ENCODE data around the gene PRIM1. TPM values are rescaled to one million over a fixed set of nuclear protein-coding genes. Genes with fewer than 3 reads are reported as not detected.

The PRIM1 gene
- total and polyA plus RNA-seq, 2 of the 4 experiments (the other 2 are of a cell fraction), result 8.6 to 12.0 TPM

DNA sequence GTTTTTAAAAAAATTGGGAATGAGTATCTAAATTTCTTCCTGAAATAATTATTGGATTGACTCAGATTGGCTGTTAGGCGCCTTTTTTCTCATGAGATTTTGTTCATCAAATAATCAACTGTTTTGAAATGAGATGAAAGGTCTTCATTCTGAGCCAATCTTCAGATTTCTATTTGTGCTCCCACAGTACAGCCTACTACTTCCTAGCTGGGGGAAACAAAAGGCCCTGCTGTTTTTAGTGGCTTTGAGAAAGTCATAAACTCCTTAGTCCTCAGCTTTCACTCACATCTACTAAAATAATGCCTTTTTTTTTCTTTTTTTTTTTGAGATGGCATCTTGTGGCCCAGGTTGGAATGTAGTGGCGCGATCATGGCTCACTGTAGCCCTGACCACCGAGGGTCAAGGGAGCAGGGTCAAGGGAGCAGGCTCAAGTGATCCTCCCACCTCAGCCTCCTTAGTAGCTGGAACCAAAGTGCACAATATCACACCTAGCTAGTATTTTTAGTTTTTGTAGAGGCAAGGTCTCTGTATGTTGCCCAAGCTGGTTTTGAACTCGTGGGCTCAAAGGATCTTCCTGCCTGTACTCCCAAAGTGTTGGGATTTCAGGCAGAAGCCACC is 42.3 kb downstream of the PRIM1 start:
- DNase-seq (no peak), ATAC-seq (ENCODE audit: low read depth) (no peak)
- no peak overlapping the region for H3K27ac ChIP-seq (ENCODE audit: insufficient read depth, low read length)
- H3K4me1 ChIP-seq (ENCODE audit: control insufficient read depth, insufficient read depth, low read length), result peaks cover 1% of the 10 kb centered on the region; the same call in 1 of the 2 replicates
- H3K36me3 ChIP-seq (ENCODE audit: control insufficient read depth, insufficient read depth, low read length), result peaks cover 28% of the 10 kb centered on the region
- H3K4me2 ChIP-seq (ENCODE audit: low read depth, low read length), result no peak overlapping the region
- dilution Hi-C loops (cut with HindIII; ENCODE audit: low sequenced_read_pairs, unreplicated experiment) (no loop called here), in situ Hi-C loops (cut with MboI; ENCODE audit: low sequenced_read_pairs) (no loop called here), intact Hi-C loops (cut with micrococcal nuclease) (no loop called here)
- H3K4ac ChIP-seq (ENCODE audit: low read depth, low read length), result no peak overlapping the region
- H4K8ac ChIP-seq (ENCODE audit: low read depth in 2 of 2, low read length in 2 of 2), result no peak overlapping the region
- no peak overlapping the region for H2AFZ ChIP-seq (replicated peaks; ENCODE audit: low read length, poor library complexity)
- no peak overlapping the region for H2BK120ac ChIP-seq (ENCODE audit: low read depth, low read length)
- H3K14ac ChIP-seq (replicated peaks; ENCODE audit: low read depth, low read length), result no peak overlapping the region
- H3K9me1 ChIP-seq (ENCODE audit: insufficient read depth, low read length), result peaks cover 6% of the 10 kb centered on the region; the same call in 1 of the 2 replicates
- WGBS, 2 experiments (ENCODE audit: extremely low coverage in 2 of 2, insufficient read length in 1 of 2), result no CpG with 5 or more reads among the region's 5 CpGs
- H3K9me3 ChIP-seq (ENCODE audit: control insufficient read depth, insufficient read depth, low read length), result no peaks in the 10 kb centered on the region
- no peak overlapping the region for H4K91ac ChIP-seq (ENCODE audit: insufficient read depth, low read depth, low read length)
- no peak overlapping the region for H3K23ac ChIP-seq (ENCODE audit: low read depth, low read length)
- H4K20me1 ChIP-seq (ENCODE audit: insufficient read depth, low read length), result peaks cover 14% of the 10 kb centered on the region
- H3K79me1 ChIP-seq (ENCODE audit: low read depth in 1 of 2, low read length in 2 of 2), result peaks cover 8 to 20% of the 10 kb centered on the region in 2 experiments; a peak in 3 of 4 replicates
- no peaks in the 10 kb centered on the region for H3K27me3 ChIP-seq (ENCODE audit: control insufficient read depth, insufficient read depth, low read length)
- H2BK5ac ChIP-seq (ENCODE audit: low read depth, low read length, poor library complexity, severe bottlenecking), result no peak overlapping the region
- BruUV-seq (replicated peaks), result no TSS peak
- no peak overlapping the region for H3K9ac ChIP-seq (ENCODE audit: low read depth, low read length)
- H4K5ac ChIP-seq (ENCODE audit: low read depth, low read length), result no peak overlapping the region
- H2AK9ac ChIP-seq (replicated peaks; ENCODE audit: low read depth, low read length, poor library complexity), result no peak overlapping the region
- no peak overlapping the region for H3K56ac ChIP-seq (ENCODE audit: extremely low read depth, insufficient read depth, low read length)
- H3K18ac ChIP-seq (ENCODE audit: low read depth, low read length), result no peak overlapping the region
- no peak overlapping the region for H3K4me3 ChIP-seq (ENCODE audit: insufficient read depth, low read depth, low read length)
- ChIA-PET POLR2A (ENCODE audit: unreplicated experiment) (interaction anchor here (0.6 kb wide), 1 partner anchor 10 kb away, joined by 4 read pairs; no protein-coding TSS in a partner anchor), CTCF (interaction anchor here (0.7 kb wide), 1 partner anchor 22 kb away, joined by 7 read pairs; no protein-coding TSS in a partner anchor)
- H2AK5ac ChIP-seq (ENCODE audit: low read depth, low read length), result no peak overlapping the region
- TF ChIP-seq BHLHE40 (IDR thresholded peaks at IDR 0.05; ENCODE audit: low read depth, low read length), result no peak
- TF ChIP-seq, protein P1, sequence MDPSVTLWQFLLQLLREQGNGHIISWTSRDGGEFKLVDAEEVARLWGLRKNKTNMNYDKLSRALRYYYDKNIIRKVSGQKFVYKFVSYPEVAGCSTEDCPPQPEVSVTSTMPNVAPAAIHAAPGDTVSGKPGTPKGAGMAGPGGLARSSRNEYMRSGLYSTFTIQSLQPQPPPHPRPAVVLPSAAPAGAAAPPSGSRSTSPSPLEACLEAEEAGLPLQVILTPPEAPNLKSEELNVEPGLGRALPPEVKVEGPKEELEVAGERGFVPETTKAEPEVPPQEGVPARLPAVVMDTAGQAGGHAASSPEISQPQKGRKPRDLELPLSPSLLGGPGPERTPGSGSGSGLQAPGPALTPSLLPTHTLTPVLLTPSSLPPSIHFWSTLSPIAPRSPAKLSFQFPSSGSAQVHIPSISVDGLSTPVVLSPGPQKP (IDR thresholded peaks at IDR 0.05; ENCODE audit: borderline replicate concordance, low read depth, low read length), result no peak
- no peak for TF ChIP-seq SMC3 (IDR thresholded peaks at IDR 0.05; ENCODE audit: low read depth, low read length)
- no peak for TF ChIP-seq MAFK (IDR thresholded peaks at IDR 0.05; ENCODE audit: low read depth, low read length)
- TF ChIP-seq, protein P2, sequence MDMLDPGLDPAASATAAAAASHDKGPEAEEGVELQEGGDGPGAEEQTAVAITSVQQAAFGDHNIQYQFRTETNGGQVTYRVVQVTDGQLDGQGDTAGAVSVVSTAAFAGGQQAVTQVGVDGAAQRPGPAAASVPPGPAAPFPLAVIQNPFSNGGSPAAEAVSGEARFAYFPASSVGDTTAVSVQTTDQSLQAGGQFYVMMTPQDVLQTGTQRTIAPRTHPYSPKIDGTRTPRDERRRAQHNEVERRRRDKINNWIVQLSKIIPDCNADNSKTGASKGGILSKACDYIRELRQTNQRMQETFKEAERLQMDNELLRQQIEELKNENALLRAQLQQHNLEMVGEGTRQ (IDR thresholded peaks at IDR 0.05; ENCODE audit: low read depth, low read length), result no peak
- TF ChIP-seq RFX5 (IDR thresholded peaks at IDR 0.05; ENCODE audit: low read depth, low read length), result no peak
- no peak for TF ChIP-seq RCOR1 (IDR thresholded peaks at IDR 0.05; ENCODE audit: insufficient replicate concordance, low read length)
- TF ChIP-seq CTCF (conservative IDR thresholded peaks at IDR 0.05; ENCODE audit: low read depth, low read length), result no peak
- TF ChIP-seq CHD1 (IDR thresholded peaks at IDR 0.05; ENCODE audit: low read depth, low read length), result no peak
- no peak for TF ChIP-seq RAD21 (IDR thresholded peaks at IDR 0.05; ENCODE audit: low read length)
- TF ChIP-seq MXI1 (IDR thresholded peaks at IDR 0.05; ENCODE audit: borderline replicate concordance, low read depth, low read length), result no peak
- no peak for TF ChIP-seq CEBPB (IDR thresholded peaks at IDR 0.05; ENCODE audit: low read depth, low read length)
- TF ChIP-seq POLR2A (IDR thresholded peaks at IDR 0.05; ENCODE audit: low read depth, low read length), result no peak
- TF ChIP-seq FOS (IDR thresholded peaks at IDR 0.05; ENCODE audit: low read depth, low read length), result no peak
- no peak for TF ChIP-seq NFE2L2 (IDR thresholded peaks at IDR 0.05; ENCODE audit: low read depth, low read length)
- no peak for TF ChIP-seq MAZ (IDR thresholded peaks at IDR 0.05; ENCODE audit: borderline replicate concordance, low read depth, low read length)
- no peak overlapping the region for H2BK15ac ChIP-seq (ENCODE audit: low read depth, low read length)
- H2BK20ac ChIP-seq (ENCODE audit: low read depth, low read length), result no peak overlapping the region

All from IMR-90 (cell line).